ENCODE results near the gene NINJ1. TPM values are rescaled to one million over a fixed set of nuclear protein-coding genes. Genes with fewer than 3 reads are reported as not detected.

The NINJ1 gene
- total RNA-seq, 4 donors from 2014 or later: 29.5 to 67.7 (median 38.5) TPM

DNA sequence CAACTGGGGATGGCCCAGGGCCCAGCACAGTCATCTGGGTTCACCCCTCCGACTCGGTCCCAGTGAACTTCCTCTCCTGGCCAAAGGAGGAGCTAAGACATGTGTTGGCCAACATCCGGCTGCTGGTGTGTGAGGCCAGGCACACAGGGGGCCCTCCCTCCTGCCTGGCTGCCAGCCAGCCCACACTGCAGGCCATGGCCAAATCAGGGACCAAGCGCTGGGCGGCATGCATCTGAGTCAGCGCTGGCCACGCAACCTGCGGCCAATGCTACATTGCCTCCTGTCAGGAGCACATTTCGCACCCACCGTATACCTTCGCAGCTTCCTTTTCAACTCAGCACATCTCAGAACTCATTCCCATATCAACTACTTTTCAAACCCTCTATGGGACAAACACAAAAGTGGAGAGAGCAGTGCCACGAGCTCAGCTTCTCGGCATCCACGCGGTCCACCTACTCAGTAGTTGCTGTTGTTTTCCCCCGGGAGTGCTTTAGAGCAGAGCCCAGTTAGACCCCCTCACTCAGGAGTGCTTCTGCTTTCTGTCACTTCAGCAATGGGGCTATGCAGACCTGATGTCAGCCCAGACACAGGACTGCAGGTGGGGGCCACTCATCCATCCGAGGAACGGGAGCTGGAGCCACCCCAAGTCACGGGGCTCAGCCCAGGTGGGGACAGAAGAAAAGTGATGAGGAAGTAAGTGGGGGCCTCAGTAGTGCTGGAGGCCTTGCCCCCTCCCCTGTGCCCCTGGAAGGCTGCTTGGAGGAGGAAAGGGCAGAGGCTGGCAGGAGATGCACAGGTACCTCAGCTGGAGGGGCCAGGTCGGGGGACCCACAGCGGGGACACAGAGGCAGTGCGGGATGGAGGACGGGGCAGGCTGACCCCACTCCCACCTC, 13.9 kb downstream of the NINJ1 start:
- intact Hi-C loops (cut with DNase I; ENCODE audit: low total_unique reads): no loop called here
- TF ChIP-seq, protein P1, sequence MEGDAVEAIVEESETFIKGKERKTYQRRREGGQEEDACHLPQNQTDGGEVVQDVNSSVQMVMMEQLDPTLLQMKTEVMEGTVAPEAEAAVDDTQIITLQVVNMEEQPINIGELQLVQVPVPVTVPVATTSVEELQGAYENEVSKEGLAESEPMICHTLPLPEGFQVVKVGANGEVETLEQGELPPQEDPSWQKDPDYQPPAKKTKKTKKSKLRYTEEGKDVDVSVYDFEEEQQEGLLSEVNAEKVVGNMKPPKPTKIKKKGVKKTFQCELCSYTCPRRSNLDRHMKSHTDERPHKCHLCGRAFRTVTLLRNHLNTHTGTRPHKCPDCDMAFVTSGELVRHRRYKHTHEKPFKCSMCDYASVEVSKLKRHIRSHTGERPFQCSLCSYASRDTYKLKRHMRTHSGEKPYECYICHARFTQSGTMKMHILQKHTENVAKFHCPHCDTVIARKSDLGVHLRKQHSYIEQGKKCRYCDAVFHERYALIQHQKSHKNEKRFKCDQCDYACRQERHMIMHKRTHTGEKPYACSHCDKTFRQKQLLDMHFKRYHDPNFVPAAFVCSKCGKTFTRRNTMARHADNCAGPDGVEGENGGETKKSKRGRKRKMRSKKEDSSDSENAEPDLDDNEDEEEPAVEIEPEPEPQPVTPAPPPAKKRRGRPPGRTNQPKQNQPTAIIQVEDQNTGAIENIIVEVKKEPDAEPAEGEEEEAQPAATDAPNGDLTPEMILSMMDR (IDR thresholded peaks at IDR 0.05): peak; percentile 34 to 54 (median 40)
- no peak for TF ChIP-seq POLR2A (IDR thresholded peaks at IDR 0.05)
- TF ChIP-seq EP300 (IDR thresholded peaks at IDR 0.05; ENCODE audit: low read depth): no peak
- peak; percentile 67 to 72 (median 70) for TF ChIP-seq POLR2AphosphoS5 (IDR thresholded peaks at IDR 0.05)

DNA sequence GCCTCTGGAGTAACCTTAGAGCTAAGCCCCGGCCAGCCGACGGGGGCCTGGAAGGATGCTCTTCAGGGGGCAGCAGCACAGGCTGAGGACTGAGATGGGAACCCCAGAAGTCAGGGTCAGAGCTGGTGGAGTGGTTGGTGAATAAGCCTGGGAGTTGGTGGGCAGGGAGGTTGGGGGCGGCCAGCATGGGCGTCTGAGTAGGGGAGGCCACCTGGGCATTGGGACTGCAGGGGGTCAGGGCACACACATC, 14.4 kb downstream of the NINJ1 start:
- Histone ChIP-seq H3K4me1 (peaks cover 10 to 21% (median 17%) of the 10 kb centered on the region in 4 donors), H3K4me3 (no peak overlapping the region), H3K27me3 (no peaks in the 10 kb centered on the region), H3K27ac (peak overlapping the region; percentile 49 to 75 (median 62)), H3K9me3 (no peaks in the 10 kb centered on the region), H3K36me3 (peaks cover 0 to 8% (median 0%) of the 10 kb centered on the region in 4 donors)
- DNase-seq: no peak
- in situ Hi-C loops (cut with MboI; ENCODE audit: low pct_ligation_motif_present in 1 of 4, low pct_unique_long_range_greater_than_20kb in 1 of 4, low sequenced_read_pairs in 3 of 4): no loop called here
- 82% methylated on average over 5 of the region's 5 CpGs; no CpG with 5 or more reads in 1 of the 2 donors for WGBS, 2 donors (ENCODE audit: low coverage in 1 of 2)
- TF ChIP-seq POLR2AphosphoS5 (IDR thresholded peaks at IDR 0.05) (no peak), POLR2A (IDR thresholded peaks at IDR 0.05) (no peak), EP300 (IDR thresholded peaks at IDR 0.05; ENCODE audit: low read depth) (no peak)
- TF ChIP-seq, protein P1 (IDR thresholded peaks at IDR 0.05): no peak
- intact Hi-C loops (cut with DNase I; ENCODE audit: low total_unique reads): no loop called here

More for the DNA sequence above, 13.9 kb downstream of the NINJ1 start:
- 54 to 80% methylated on average over 1 to 22 of the region's 23 CpGs for WGBS, 2 donors (ENCODE audit: low coverage in 1 of 2)
- Histone ChIP-seq H3K36me3 (peaks cover 0 to 8% (median 0%) of the 10 kb centered on the region in 4 donors), H3K4me1 (peaks cover 10 to 21% (median 17%) of the 10 kb centered on the region in 4 donors), H3K4me3 (no peak overlapping the region), H3K27me3 (no peaks in the 10 kb centered on the region), H3K27ac (peak overlapping the region; percentile 54 to 75 (median 62)), H3K9me3 (no peaks in the 10 kb centered on the region)
- DNase-seq: peak; percentile 85
- in situ Hi-C loops (cut with MboI; ENCODE audit: low pct_ligation_motif_present in 1 of 4, low pct_unique_long_range_greater_than_20kb in 1 of 4, low sequenced_read_pairs in 3 of 4): no loop called here

DNA sequence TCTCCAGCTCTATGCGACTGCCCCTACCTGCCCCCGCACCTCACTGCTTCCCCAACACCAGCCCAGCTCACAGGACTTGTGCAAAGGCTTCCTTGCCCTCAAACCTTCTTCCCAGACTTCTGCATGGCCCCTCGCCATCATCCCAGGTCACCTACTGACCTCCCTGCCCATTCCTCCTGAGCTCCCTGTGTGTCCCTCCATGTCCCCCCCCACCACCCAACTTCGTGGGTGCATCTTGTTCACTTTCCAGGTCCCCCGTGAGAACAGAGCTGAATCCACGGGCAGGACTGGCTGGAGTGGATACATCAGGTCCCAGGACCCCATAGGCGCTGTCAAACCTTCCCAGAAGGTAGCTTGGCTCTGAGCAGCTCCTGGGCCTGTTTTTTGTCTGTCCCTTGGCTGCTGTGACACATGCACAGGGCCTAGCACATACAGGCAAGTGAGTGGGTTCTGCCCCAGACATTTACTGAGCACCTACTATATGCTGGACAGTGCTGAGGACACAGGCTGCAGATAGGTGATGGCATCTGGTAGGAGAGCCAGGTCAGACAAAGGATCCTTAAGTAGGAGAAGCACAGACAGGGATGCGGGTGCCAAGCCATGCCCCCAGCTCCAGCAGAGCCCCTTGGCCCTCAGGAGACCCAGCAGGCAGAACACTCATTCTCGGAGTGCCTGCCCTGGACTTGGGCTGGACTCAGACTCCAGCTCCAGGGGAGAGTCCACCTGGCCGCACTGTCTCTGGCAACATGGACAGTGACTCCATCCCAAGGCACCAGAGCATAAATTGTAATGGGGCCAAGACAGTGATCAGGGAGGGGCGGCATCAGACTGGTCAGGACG, 15.0 kb downstream of the NINJ1 start:
- no peaks in the 10 kb centered on the region for H3K9me3 ChIP-seq
- peak overlapping the region; percentile 49 to 75 (median 62) for H3K27ac ChIP-seq
- no peak for TF ChIP-seq EP300 (IDR thresholded peaks at IDR 0.05; ENCODE audit: low read depth)
- TF ChIP-seq, protein P1 (IDR thresholded peaks at IDR 0.05): no peak
- no peaks in the 10 kb centered on the region for H3K27me3 ChIP-seq
- H3K36me3 ChIP-seq: peaks cover 0 to 2% (median 0%) of the 10 kb centered on the region in 4 donors
- in situ Hi-C loops (cut with MboI; ENCODE audit: low pct_ligation_motif_present in 1 of 4, low pct_unique_long_range_greater_than_20kb in 1 of 4, low sequenced_read_pairs in 3 of 4) (no loop called here), intact Hi-C loops (cut with DNase I; ENCODE audit: low total_unique reads) (no loop called here)
- 90 to 100% methylated on average over 3 to 12 of the region's 12 CpGs for WGBS, 2 donors (ENCODE audit: low coverage in 1 of 2)
- H3K4me1 ChIP-seq: peaks cover 10 to 21% (median 17%) of the 10 kb centered on the region in 4 donors
- DNase-seq: no peak
- no peak overlapping the region for H3K4me3 ChIP-seq
